Measurements from ENCODE around the gene ASPG. TPM values are rescaled to one million over a fixed set of nuclear protein-coding genes. Genes with fewer than 3 reads are reported as not detected.

ASPG gene
- polyA plus RNA-seq, 1 donor from 2014 or later = 0.16 TPM

GRCh38 chr14:104051092-104051813 lies 34.2 kb upstream of the ASPG start:
- H3K79me2 ChIP-seq (replicated peaks; ENCODE audit: insufficient read depth, low read length) = no peaks in the 10 kb centered on the region
- no peak overlapping the region for H3K27ac ChIP-seq (ENCODE audit: low read length)
- no peak overlapping the region for H2AFZ ChIP-seq (ENCODE audit: low read depth, low read length)
- no peak overlapping the region for H3K9ac ChIP-seq (ENCODE audit: low read length)
- H3K4me2 ChIP-seq (ENCODE audit: low read length) = no peak overlapping the region
- H3K9me2 ChIP-seq (ENCODE audit: insufficient read depth, low read length) = no peaks in the 10 kb centered on the region
- no peak overlapping the region for H3K4me3 ChIP-seq (ENCODE audit: low read length)
- H4K20me1 ChIP-seq (ENCODE audit: insufficient read depth) = no peaks in the 10 kb centered on the region
- TF ChIP-seq EZH2 (IDR thresholded peaks at IDR 0.05; ENCODE audit: borderline replicate concordance, insufficient read depth, low read length, poor library complexity, severe bottlenecking) = no peak
- TF ChIP-seq POLR2AphosphoS5 (IDR thresholded peaks at IDR 0.05) = no peak
- no peak for TF ChIP-seq EP300 (conservative IDR thresholded peaks at IDR 0.05; ENCODE audit: poor library complexity, severe bottlenecking)
- TF ChIP-seq MXI1 (conservative IDR thresholded peaks at IDR 0.05; ENCODE audit: poor library complexity, severe bottlenecking) = no peak
- no peak for TF ChIP-seq RAD21 (conservative IDR thresholded peaks at IDR 0.05)
- H3K27me3 ChIP-seq (ENCODE audit: insufficient read depth, low read depth, low read length) = no peaks in the 10 kb centered on the region
- no peaks in the 10 kb centered on the region for H3K9me3 ChIP-seq (ENCODE audit: low read length)
- H3F3A ChIP-seq (ENCODE audit: insufficient read depth, low read length, poor library complexity, severe bottlenecking) = peaks cover 4% of the 10 kb centered on the region
- H3K36me3 ChIP-seq (ENCODE audit: insufficient read depth, low read length) = no peaks in the 10 kb centered on the region

- Histone ChIP-seq H3K27me3 (ENCODE audit: insufficient read depth, low read depth, low read length) (no peaks in the 10 kb centered on the region), H3F3A (ENCODE audit: insufficient read depth, low read length, poor library complexity, severe bottlenecking) (no peaks in the 10 kb centered on the region), H2AFZ (ENCODE audit: low read depth, low read length) (no peak overlapping the region), H3K79me2 (replicated peaks; ENCODE audit: insufficient read depth, low read length) (no peaks in the 10 kb centered on the region), H3K4me2 (ENCODE audit: low read length) (no peak overlapping the region), H3K9ac (ENCODE audit: low read length) (no peak overlapping the region), H3K36me3 (ENCODE audit: insufficient read depth, low read length) (no peaks in the 10 kb centered on the region), H4K20me1 (ENCODE audit: insufficient read depth) (no peaks in the 10 kb centered on the region), H3K9me3 (ENCODE audit: low read length) (no peaks in the 10 kb centered on the region), H3K4me3 (ENCODE audit: low read length) (no peak overlapping the region), H3K27ac (ENCODE audit: low read length) (no peak overlapping the region), H3K9me2 (ENCODE audit: insufficient read depth, low read length) (no peaks in the 10 kb centered on the region)
- TF ChIP-seq POLR2AphosphoS5 (IDR thresholded peaks at IDR 0.05) = no peak
Measured at GRCh38 chr14:104054222-104054905, 31.1 kb upstream of the ASPG start.

GRCh38 chr14:104062281-104062680 lies 23.2 kb upstream of the ASPG start:
- H4K20me1 ChIP-seq (ENCODE audit: insufficient read depth) = no peaks in the 10 kb centered on the region

More at GRCh38 chr14:104062281-104062680, 23.2 kb upstream of the ASPG start:
- Histone ChIP-seq H3K9me2 (ENCODE audit: insufficient read depth, low read length) (no peaks in the 10 kb centered on the region), H3K27me3 (ENCODE audit: insufficient read depth, low read depth, low read length) (no peaks in the 10 kb centered on the region), H3K27ac (ENCODE audit: low read length) (no peak overlapping the region), H3F3A (ENCODE audit: insufficient read depth, low read length, poor library complexity, severe bottlenecking) (no peaks in the 10 kb centered on the region), H3K9ac (ENCODE audit: low read length) (no peak overlapping the region), H3K4me2 (ENCODE audit: low read length) (no peak overlapping the region), H3K36me3 (ENCODE audit: insufficient read depth, low read length) (no peaks in the 10 kb centered on the region), H2AFZ (ENCODE audit: low read depth, low read length) (no peak overlapping the region), H3K9me3 (ENCODE audit: low read length) (peaks cover 9% of the 10 kb centered on the region), H3K4me3 (ENCODE audit: low read length) (no peak overlapping the region), H3K79me2 (replicated peaks; ENCODE audit: insufficient read depth, low read length) (no peaks in the 10 kb centered on the region)
- TF ChIP-seq RAD21 (conservative IDR thresholded peaks at IDR 0.05) (no peak), CTCF (IDR thresholded peaks at IDR 0.05; ENCODE audit: poor library complexity, severe bottlenecking) (no peak), TAF1 (IDR thresholded peaks at IDR 0.05; ENCODE audit: low read depth) (no peak), EP300 (conservative IDR thresholded peaks at IDR 0.05; ENCODE audit: poor library complexity, severe bottlenecking) (no peak), REST (IDR thresholded peaks at IDR 0.05; ENCODE audit: borderline replicate concordance) (no peak), SMC3 (conservative IDR thresholded peaks at IDR 0.05; ENCODE audit: poor library complexity) (no peak), POLR2AphosphoS5 (IDR thresholded peaks at IDR 0.05) (no peak), EZH2 (IDR thresholded peaks at IDR 0.05; ENCODE audit: borderline replicate concordance, insufficient read depth, low read length, poor library complexity, severe bottlenecking) (no peak), MXI1 (conservative IDR thresholded peaks at IDR 0.05; ENCODE audit: poor library complexity, severe bottlenecking) (no peak)

Measured in neural cell (in vitro differentiated cells).